ENCODE measurements around the gene TBR1.

Gene TBR1

GRCh38 chr2:161434118-161434517 lies 18.0 kb downstream of the TBR1 start:
- Histone ChIP-seq H3K4me3 (ENCODE audit: low read depth, low read length) (no peak overlapping the region), H3K79me2 (ENCODE audit: control insufficient read depth, insufficient read depth, low read length, unreplicated experiment) (no peaks in the 10 kb centered on the region), H3K27me3 (ENCODE audit: insufficient read depth, low read length) (peaks cover 3% of the 10 kb centered on the region; the same call in 1 of the 2 replicates), H2AFZ (ENCODE audit: low read length, unreplicated experiment) (no peak overlapping the region), H3K36me3 (ENCODE audit: insufficient read depth, low read length) (no peaks in the 10 kb centered on the region), H3K27ac (ENCODE audit: low read depth, low read length) (no peak overlapping the region), H3K4me1 (ENCODE audit: control insufficient read depth, insufficient read depth, low read length, unreplicated experiment) (no peaks in the 10 kb centered on the region)

GRCh38 chr2:161436411-161436810 lies 20.3 kb downstream of the TBR1 start:
- Histone ChIP-seq H3K4me1 (ENCODE audit: control insufficient read depth, insufficient read depth, low read length, unreplicated experiment) (no peaks in the 10 kb centered on the region), H3K36me3 (ENCODE audit: insufficient read depth, low read length) (no peaks in the 10 kb centered on the region), H2AFZ (ENCODE audit: low read length, unreplicated experiment) (no peak overlapping the region), H3K27ac (ENCODE audit: low read depth, low read length) (no peak overlapping the region), H3K4me3 (ENCODE audit: low read depth, low read length) (no peak overlapping the region), H3K27me3 (ENCODE audit: insufficient read depth, low read length) (no peaks in the 10 kb centered on the region), H3K79me2 (ENCODE audit: control insufficient read depth, insufficient read depth, low read length, unreplicated experiment) (no peaks in the 10 kb centered on the region)

- no peaks in the 10 kb centered on the region for H3K4me1 ChIP-seq (ENCODE audit: control insufficient read depth, insufficient read depth, low read length, unreplicated experiment)
- peaks cover 11% of the 10 kb centered on the region; the same call in 1 of the 2 replicates for H3K27me3 ChIP-seq (ENCODE audit: insufficient read depth, low read length)
These were observed 22.5 kb downstream of the TBR1 start for GRCh38 chr2:161438598-161438997.

GRCh38 chr2:161445097-161445496 lies 29.0 kb downstream of the TBR1 start:
- Histone ChIP-seq H2AFZ (ENCODE audit: low read length, unreplicated experiment) (no peak overlapping the region), H3K79me2 (ENCODE audit: control insufficient read depth, insufficient read depth, low read length, unreplicated experiment) (no peaks in the 10 kb centered on the region), H3K36me3 (ENCODE audit: insufficient read depth, low read length) (no peaks in the 10 kb centered on the region), H3K4me3 (ENCODE audit: low read depth, low read length) (no peak overlapping the region), H3K27me3 (ENCODE audit: insufficient read depth, low read length) (peaks cover 19% of the 10 kb centered on the region), H3K27ac (ENCODE audit: low read depth, low read length) (no peak overlapping the region), H3K4me1 (ENCODE audit: control insufficient read depth, insufficient read depth, low read length, unreplicated experiment) (no peaks in the 10 kb centered on the region)

More at GRCh38 chr2:161438598-161438997, 22.5 kb downstream of the TBR1 start:
- H3K4me3 ChIP-seq (ENCODE audit: low read depth, low read length): no peak overlapping the region
- H2AFZ ChIP-seq (ENCODE audit: low read length, unreplicated experiment): no peak overlapping the region
- H3K79me2 ChIP-seq (ENCODE audit: control insufficient read depth, insufficient read depth, low read length, unreplicated experiment): no peaks in the 10 kb centered on the region
- no peaks in the 10 kb centered on the region for H3K36me3 ChIP-seq (ENCODE audit: insufficient read depth, low read length)
- no peak overlapping the region for H3K27ac ChIP-seq (ENCODE audit: low read depth, low read length)

GRCh38 chr2:161448431-161448830 lies 32.3 kb downstream of the TBR1 start:
- no peaks in the 10 kb centered on the region for H3K4me1 ChIP-seq (ENCODE audit: control insufficient read depth, insufficient read depth, low read length, unreplicated experiment)
- H3K79me2 ChIP-seq (ENCODE audit: control insufficient read depth, insufficient read depth, low read length, unreplicated experiment): no peaks in the 10 kb centered on the region
- H2AFZ ChIP-seq (ENCODE audit: low read length, unreplicated experiment): no peak overlapping the region

GRCh38 chr2:161471631-161472030 lies 55.5 kb downstream of the TBR1 start:
- Histone ChIP-seq H3K27ac (ENCODE audit: low read depth, low read length) (no peak overlapping the region), H3K4me3 (ENCODE audit: low read depth, low read length) (no peak overlapping the region), H3K27me3 (ENCODE audit: insufficient read depth, low read length) (peaks cover 52% of the 10 kb centered on the region), H3K4me1 (ENCODE audit: control insufficient read depth, insufficient read depth, low read length, unreplicated experiment) (no peaks in the 10 kb centered on the region), H3K79me2 (ENCODE audit: control insufficient read depth, insufficient read depth, low read length, unreplicated experiment) (no peaks in the 10 kb centered on the region), H2AFZ (ENCODE audit: low read length, unreplicated experiment) (no peak overlapping the region), H3K36me3 (ENCODE audit: insufficient read depth, low read length) (no peaks in the 10 kb centered on the region)

More at GRCh38 chr2:161448431-161448830, 32.3 kb downstream of the TBR1 start:
- Histone ChIP-seq H3K36me3 (ENCODE audit: insufficient read depth, low read length) (no peaks in the 10 kb centered on the region), H3K4me3 (ENCODE audit: low read depth, low read length) (no peak overlapping the region), H3K27me3 (ENCODE audit: insufficient read depth, low read length) (peaks cover 8% of the 10 kb centered on the region), H3K27ac (ENCODE audit: low read depth, low read length) (no peak overlapping the region)

GRCh38 chr2:161474920-161475319 lies 58.8 kb downstream of the TBR1 start:
- no peak overlapping the region for H3K27ac ChIP-seq (ENCODE audit: low read depth, low read length)
- no peaks in the 10 kb centered on the region for H3K4me1 ChIP-seq (ENCODE audit: control insufficient read depth, insufficient read depth, low read length, unreplicated experiment)
- H3K79me2 ChIP-seq (ENCODE audit: control insufficient read depth, insufficient read depth, low read length, unreplicated experiment): no peaks in the 10 kb centered on the region
- H3K36me3 ChIP-seq (ENCODE audit: insufficient read depth, low read length): no peaks in the 10 kb centered on the region
- H2AFZ ChIP-seq (ENCODE audit: low read length, unreplicated experiment): no peak overlapping the region
- H3K27me3 ChIP-seq (ENCODE audit: insufficient read depth, low read length): peaks cover 35% of the 10 kb centered on the region
- H3K4me3 ChIP-seq (ENCODE audit: low read depth, low read length): no peak overlapping the region

Data from ACC112 (cell line).